ENCODE measurements around the gene CD79B.

DNA sequence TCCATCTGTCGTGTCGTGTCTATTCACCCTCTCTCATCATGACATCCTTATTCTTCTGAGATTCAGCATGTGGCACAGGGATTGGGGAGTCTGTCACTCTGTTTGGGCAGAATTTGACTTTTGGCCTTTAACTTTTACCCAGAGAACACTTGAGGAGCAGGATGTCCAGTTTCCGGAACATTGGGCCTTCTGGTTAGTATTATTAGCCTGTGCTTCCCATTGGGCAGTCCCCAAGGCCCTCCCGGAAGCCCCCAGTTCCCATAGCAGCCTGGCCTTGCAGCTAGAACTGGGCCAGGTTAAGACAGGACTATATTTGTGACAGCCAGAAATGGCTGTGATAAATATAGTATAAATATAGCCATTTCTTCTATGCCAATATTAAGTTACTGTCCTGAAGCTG is 31.0 kb upstream of the CD79B start:
- TF ChIP-seq CTCF (optimal IDR thresholded peaks at IDR 0.05 in 1 of 3, IDR thresholded peaks at IDR 0.05 in 1 of 3, conservative IDR thresholded peaks at IDR 0.05 in 1 of 3; ENCODE audit: extremely low read depth in 1 of 3, insufficient read depth in 2 of 3, low read length in 3 of 3) (no peak), EZH2 (IDR thresholded peaks at IDR 0.05; ENCODE audit: low read length) (no peak)

All from keratinocyte (primary cell).